SK-N-MC (cell line): ENCODE data around the gene PPP1R1A.
A peak's percentile ranks its signal among the peaks of the same experiment; 100 is the strongest.

Experiments
- EZH2 ChIP-seq: fragments of 200-600 bp; sonication (generic); IDR thresholded peaks from one replicate; pipeline ENCODE4 v1.6.1; 2017; ENCODE audit warnings: antibody characterized with exemption
- POLR2AphosphoS5 ChIP-seq: IDR thresholded peaks from 2 replicates; pipeline ENCODE4 v1.6.1; 2012; ENCODE audit warnings: mild to moderate bottlenecking, low read depth, low read length, borderline replicate concordance

DNA sequence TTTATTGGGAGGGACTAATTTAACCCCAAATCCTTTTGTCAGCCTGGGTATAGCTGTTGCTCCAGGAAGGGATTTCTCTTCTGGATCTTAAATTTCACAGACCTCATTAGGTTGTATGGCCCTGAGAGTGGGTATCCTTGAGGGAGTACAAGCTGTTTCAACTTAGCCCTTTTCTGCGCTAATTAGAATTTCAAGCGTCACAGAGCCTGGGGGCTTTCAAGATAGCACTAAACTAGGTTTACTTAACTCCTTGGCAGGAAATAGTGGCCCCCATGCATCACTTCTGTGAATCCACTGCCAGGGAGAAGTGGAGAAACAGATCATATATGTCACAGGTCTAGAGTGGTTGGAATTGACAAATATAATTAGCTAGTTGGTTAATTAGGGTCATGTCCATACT lies 44.9 kb downstream of the PPP1R1A start:
- TF ChIP-seq POLR2AphosphoS5 (peak; percentile 21; the same call in 1 of the 2 replicates), EZH2 (no peak)
